Adrenal gland (tissue), 12 donors: ENCODE measurements around the gene FOXJ2. TPM values are rescaled to one million over a fixed set of nuclear protein-coding genes. Genes with fewer than 3 reads are reported as not detected.

Experiments used
- DNase-seq, 7 donors: peaks; one replicate each; pipeline ENCODE4 v3.0.0-alpha.2; 2019 to 2020
- H3K27ac ChIP-seq, 5 donors: fragments of 200-600 bp; sonication (generic) in 4 of 5; 1 replicate in 3 of 5; 2 replicates in 2 of 5; pipeline versions ENCODE4 v1.5.1 to v1.8.0; 2016 to 2020; ENCODE audit warnings: mild to moderate bottlenecking in 1 of 5
- H3K27me3 ChIP-seq: fragments of 200-600 bp; 2 replicates; pipeline ENCODE4 v1.8.0; 2021
- H3K36me3 ChIP-seq, 2 donors: fragments of 200-600 bp; replicated peaks in 1 of 2; 1 replicate in 1 of 2; 2 replicates in 1 of 2; pipeline versions ENCODE4 v1.5.1 to v1.8.0; 2018 to 2022
- H3K4me1 ChIP-seq, 2 donors: fragments of 200-600 bp; replicated peaks in 1 of 2; 1 replicate in 1 of 2; 2 replicates in 1 of 2; pipeline versions ENCODE4 v1.5.1 to v1.8.0; 2018 to 2021
- H3K4me3 ChIP-seq, 4 donors: fragments of 200-600 bp; sonication (generic) in 3 of 4; one replicate each; pipeline ENCODE4 v1.5.1; 2016 to 2018
- H3K9me3 ChIP-seq, 3 donors: fragments of 200-600 bp; sonication (generic) in 1 of 3; replicated peaks in 1 of 3; 1 replicate in 2 of 3; 2 replicates in 1 of 3; pipeline versions ENCODE4 v1.5.1 to v1.8.0; 2016 to 2021
- CTCF ChIP-seq, 6 experiments: fragments of 450-650 bp in 4 of 6; fragments of 200-600 bp in 2 of 6; sonication (generic) in 1 of 6; IDR thresholded peaks; 1 replicate in 5 of 6; 2 replicates in 1 of 6; pipeline versions ENCODE4 v1.5.1 to v1.8.0; 2016 to 2021; ENCODE audit warnings: antibody characterized with exemption in 6 of 6, mild to moderate bottlenecking in 2 of 6, moderate library complexity in 1 of 6
- POLR2A ChIP-seq, 2 donors: fragments of 450-650 bp; IDR thresholded peaks; one replicate each; pipeline ENCODE4 v1.6.1; 2017; ENCODE audit warnings: antibody characterized with exemption in 2 of 2, mild to moderate bottlenecking in 2 of 2, moderate library complexity in 1 of 2
- WGBS, 4 donors: extraction: QIAGEN DNeasy Blood & Tissue Kit in 2 of 4; methylation state at CpG; one replicate each; pipeline versions ENCODE4 v1.1.5 to v1.1.7; 2013 to 2017; 5-methylcytosine and 5-hydroxymethylcytosine counted together
- intact Hi-C, 2 donors: fragments of 100-400 bp; cut with DNase I; formaldehyde crosslinking; loops; one replicate each; pipeline versions ENCODE4 v1.14.1 to v1.15.0; 2022 to 2023
- polyA plus RNA-seq, 3 donors: library from polyadenylated mRNA; stranded (reverse); fragments of 200-250 nt in 2 of 3; fragments of 350-450 nt in 1 of 3; fragmentation: Illumina TruSeq in 1 of 3; extraction: RNeasy Lipid Tissue Mini Kit (QIAGEN cat#74804) in 1 of 3; gene quantifications; one replicate each; pipeline ENCODE4 v1.2.3, GENCODE V29; 2013 to 2014
- total RNA-seq, 9 donors: library from RNA; depleted of rRNA in 4 of 9; stranded (reverse); fragments of >200 nt in 4 of 9; fragments of 120-200 nt in 1 of 9; fragmentation: NEBNext Ultra II Directional in 1 of 9; extraction: Animal tissue kit (Norgen Biotek cat#: 25700) in 1 of 9; gene quantifications; one replicate each; pipeline versions ENCODE4 v1.1.0 to v1.2.4, GENCODE V29; 2013 to 2023
- donor health status: healthy with polysubstance abuse.
- donor health status: Bipolar disorder and iron deficiency.
- donor health status: DM: yes; HTN: yes; CAD: no.
- donor health status: DM: no; HTN: no; CAD: no.
- donor health status: DM: no; HTN: no; CAD: no.
- donor health status: DM: yes; HTN: yes; CAD: no.

The FOXJ2 gene
- total and polyA plus RNA-seq, 12 donors, result 7.1 to 20.8 (median 12.8) TPM

DNA sequence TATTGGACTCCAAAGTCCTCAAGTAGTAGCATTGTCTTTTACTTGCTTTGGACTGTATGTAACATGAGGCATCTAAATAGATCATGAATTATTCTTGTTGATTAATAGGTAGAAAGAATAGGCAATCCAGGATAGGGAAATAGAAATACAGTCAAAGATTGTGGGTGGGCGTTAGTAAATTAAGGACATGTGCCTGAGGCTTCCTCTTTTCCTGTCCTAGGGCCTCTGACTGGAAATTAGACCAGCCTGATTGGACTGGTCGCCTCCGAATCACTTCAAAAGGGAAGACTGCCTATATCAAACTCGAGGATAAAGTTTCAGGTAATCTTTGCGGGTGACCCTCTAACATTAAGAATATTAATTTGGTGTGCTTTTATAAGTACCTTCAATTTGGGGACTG, 57.2 kb downstream of the FOXJ2 start:
- intact Hi-C loops, result no loop called here

GRCh38 chr12:8093291-8093690, 60.8 kb downstream of the FOXJ2 start:
- 94 to 99% (median 98%) methylated on average over 3 of the region's 3 CpGs for WGBS, 4 donors
- TF ChIP-seq POLR2A (IDR thresholded peaks at IDR 0.05) (no peak), CTCF (IDR thresholded peaks at IDR 0.05) (no peak)
- no peaks in the 10 kb centered on the region for H3K27me3 ChIP-seq
- H3K4me3 ChIP-seq, result no peak overlapping the region
- H3K27ac ChIP-seq, result no peak overlapping the region
- DNase-seq, result no peak
- H3K36me3 ChIP-seq, result peaks cover 0 to 79% of the 10 kb centered on the region in 2 donors
- peaks cover 0 to 7% of the 10 kb centered on the region in 2 donors for H3K4me1 ChIP-seq
- intact Hi-C loops, result no loop called here
- no peaks in the 10 kb centered on the region for H3K9me3 ChIP-seq

More for the DNA sequence above, 57.2 kb downstream of the FOXJ2 start:
- DNase-seq, result no peak
- peaks cover 0 to 17% of the 10 kb centered on the region in 2 donors for H3K4me1 ChIP-seq
- H3K4me3 ChIP-seq, result no peak overlapping the region
- peaks cover 0 to 54% of the 10 kb centered on the region in 2 donors for H3K36me3 ChIP-seq
- TF ChIP-seq POLR2A (IDR thresholded peaks at IDR 0.05), result no peak
- no peak for TF ChIP-seq CTCF (IDR thresholded peaks at IDR 0.05)
- H3K27me3 ChIP-seq, result no peaks in the 10 kb centered on the region
- no peak overlapping the region for H3K27ac ChIP-seq
- no peaks in the 10 kb centered on the region for H3K9me3 ChIP-seq
- WGBS, 4 donors, result 83 to 91% (median 85%) methylated on average over 5 of the region's 5 CpGs

- DNase-seq, result no peak
- 69 to 81% (median 73%) methylated on average over 2 of the region's 2 CpGs for WGBS, 4 donors
- TF ChIP-seq POLR2A (IDR thresholded peaks at IDR 0.05), result no peak
- no peak for TF ChIP-seq CTCF (IDR thresholded peaks at IDR 0.05)
- H3K27ac ChIP-seq, result no peak overlapping the region
- H3K4me1 ChIP-seq, result no peaks in the 10 kb centered on the region
- peaks cover 0 to 58% of the 10 kb centered on the region in 2 donors for H3K36me3 ChIP-seq
- H3K27me3 ChIP-seq, result no peaks in the 10 kb centered on the region
- no peak overlapping the region for H3K4me3 ChIP-seq
- no peaks in the 10 kb centered on the region for H3K9me3 ChIP-seq
- intact Hi-C loops, result no loop called here
These were observed 63.9 kb downstream of the FOXJ2 start for GRCh38 chr12:8096281-8096915.

- 94 to 100% (median 99%) methylated on average over 3 of the region's 3 CpGs for WGBS, 4 donors
- intact Hi-C loops, result no loop called here
- peaks cover 0 to 30% of the 10 kb centered on the region in 2 donors for H3K36me3 ChIP-seq
- no peaks in the 10 kb centered on the region for H3K27me3 ChIP-seq
- DNase-seq, result no peak
- TF ChIP-seq CTCF (IDR thresholded peaks at IDR 0.05), result no peak
- no peak for TF ChIP-seq POLR2A (IDR thresholded peaks at IDR 0.05)
- no peak overlapping the region for H3K4me3 ChIP-seq
- no peaks in the 10 kb centered on the region for H3K9me3 ChIP-seq
- H3K4me1 ChIP-seq, result no peaks in the 10 kb centered on the region
- H3K27ac ChIP-seq, result no peak overlapping the region
These were observed 66.7 kb downstream of the FOXJ2 start for GRCh38 chr12:8099235-8099634.

Other genes starting within 250 kb of the FOXJ2 start
- under 1 TPM in 6 of 9 donors, not detected in 3; 0.21 to 0.91 (median 0.87) TPM for gene NANOG, start 243.3 kb upstream of the FOXJ2 start, total RNA-seq
- under 1 TPM in 2 of 3 donors, not detected in 1; 0.08 to 0.13 TPM for gene NANOG, start 243.3 kb upstream of the FOXJ2 start, polyA plus RNA-seq
- gene SLC2A14, start 159.8 kb upstream of the FOXJ2 start, total RNA-seq, result 10 to 100 TPM in 2 of 9 donors, 1 to 10 TPM in 7; 2.1 to 58.8 (median 6.3) TPM
- 10 to 100 TPM in 2 of 3 donors, 1 to 10 TPM in 1; 6.5 to 18.6 (median 11.3) TPM for gene SLC2A14, start 159.8 kb upstream of the FOXJ2 start, polyA plus RNA-seq
- 10 to 100 TPM in 8 of 9 donors, 1 to 10 TPM in 1; 8.8 to 52.4 (median 28.4) TPM for gene SLC2A3, start 96.5 kb upstream of the FOXJ2 start, total RNA-seq
- 10 to 100 TPM in 1 of 3 donors, 1 to 10 TPM in 2; 7.2 to 19.5 (median 8.2) TPM for gene SLC2A3, start 96.5 kb upstream of the FOXJ2 start, polyA plus RNA-seq
- 10 to 100 TPM in 7 of 9 donors, 1 to 10 TPM in 2; 3.3 to 40.3 (median 25.9) TPM for gene C3AR1, start 33.6 kb downstream of the FOXJ2 start, total RNA-seq
- gene C3AR1, start 33.6 kb downstream of the FOXJ2 start, polyA plus RNA-seq, result 10 to 100 TPM in 1 of 3 donors, 1 to 10 TPM in 2; 5.9 to 15.7 (median 9.3) TPM
- 10 to 100 TPM; 24.4 to 99.9 (median 56.6) TPM for gene NECAP1, start 49.6 kb downstream of the FOXJ2 start, total RNA-seq
- 10 to 100 TPM; 13.5 to 81.1 (median 22.3) TPM for gene NECAP1, start 49.6 kb downstream of the FOXJ2 start, polyA plus RNA-seq
- 1 to 10 TPM in 8 of 9 donors, not detected in 1; 1.0 to 8.4 (median 1.7) TPM for gene CLEC4A, start 90.9 kb downstream of the FOXJ2 start, total RNA-seq
- gene CLEC4A, start 90.9 kb downstream of the FOXJ2 start, polyA plus RNA-seq, result 1 to 10 TPM in 2 of 3 donors, under 1 TPM in 1; 0.24 to 3.7 (median 2.1) TPM
- not detected for gene ZNF705A, start 124.3 kb downstream of the FOXJ2 start, total RNA-seq
- gene ZNF705A, start 124.3 kb downstream of the FOXJ2 start, polyA plus RNA-seq, result not detected
- under 1 TPM in 8 of 9 donors, not detected in 1; 0.28 to 0.68 (median 0.47) TPM for gene FAM90A1, start 194.9 kb downstream of the FOXJ2 start, total RNA-seq
- under 1 TPM; 0.30 to 0.48 (median 0.33) TPM for gene FAM90A1, start 194.9 kb downstream of the FOXJ2 start, polyA plus RNA-seq